PC-9 (cell line): ENCODE results near the gene SEC22A. TPM values are rescaled to one million over a fixed set of nuclear protein-coding genes. Genes with fewer than 3 reads are reported as not detected.

Experiments
- BruUV-seq: library from RNA; stranded (reverse); fragments of 400-500 nt; replicated peaks from 2 replicates; lab custom pipeline; 2021; lab: Mats Ljungman, UMichigan
- CTCF ChIA-PET: fragments of 300-600 bp; sonication (Branson Sonifier 250); formaldehyde crosslinking; loops from one replicate; lab custom pipeline; 2022; ENCODE audit warnings: antibody characterized with exemption; lab: Charles Lee
- POLR2A ChIA-PET: fragments of 300-600 bp; sonication (Branson Sonifier 250); formaldehyde crosslinking; loops from one replicate; lab custom pipeline; 2022; ENCODE audit warnings: antibody characterized with exemption; ENCODE audit not compliant: unreplicated experiment; lab: Charles Lee
- DNase-seq, 2 experiments: peaks; one replicate each; pipeline versions ENCODE4 v3.0.0 to v3.0.0-alpha.2; 2015 to 2022; ENCODE audit warnings: mixed read lengths in 1 of 2
- H2AFZ ChIP-seq: fragments of 200-600 bp; sonication (generic); 2 replicates; pipeline ENCODE4 v1.8.1; 2017; ENCODE audit warnings: antibody characterized with exemption
- H3F3A ChIP-seq: fragments of 200-600 bp; sonication (generic); 2 replicates; pipeline ENCODE4 v1.8.1; 2017; ENCODE audit warnings: antibody characterized with exemption, mild to moderate bottlenecking, low read depth; ENCODE audit not compliant: insufficient read depth
- H3K27ac ChIP-seq: fragments of 200-600 bp; sonication (generic); 2 replicates; pipeline ENCODE4 v1.6.1; 2016; ENCODE audit warnings: mixed run types
- H3K27me3 ChIP-seq: fragments of 200-600 bp; sonication (generic); 2 replicates; pipeline ENCODE4 v1.6.1; 2016; ENCODE audit warnings: low read depth, mixed run types; ENCODE audit not compliant: insufficient read depth
- H3K36me3 ChIP-seq: fragments of 200-600 bp; sonication (generic); 2 replicates; pipeline ENCODE4 v1.6.1; 2016; ENCODE audit warnings: low read depth, mixed run types
- H3K4me1 ChIP-seq: fragments of 200-600 bp; sonication (generic); replicated peaks from 2 replicates; pipeline ENCODE4 v1.6.1; 2016; ENCODE audit warnings: mixed run types; ENCODE audit not compliant: insufficient read depth
- H3K4me2 ChIP-seq: fragments of 200-600 bp; sonication (generic); 2 replicates; pipeline ENCODE4 v1.6.1; 2017; ENCODE audit warnings: mixed run types
- H3K4me3 ChIP-seq: fragments of 200-600 bp; sonication (generic); 2 replicates; pipeline ENCODE4 v1.6.1; 2016; ENCODE audit warnings: mixed run types
- H3K79me2 ChIP-seq: fragments of 200-600 bp; sonication (generic); 2 replicates; pipeline ENCODE4 v1.6.1; 2017; ENCODE audit warnings: low read depth, mixed run types
- H3K9me2 ChIP-seq: fragments of 200-600 bp; sonication (generic); 2 replicates; pipeline ENCODE4 v1.8.1; 2017; ENCODE audit warnings: mild to moderate bottlenecking; ENCODE audit not compliant: insufficient read depth
- H3K9me3 ChIP-seq: fragments of 200-600 bp; sonication (generic); 2 replicates; pipeline ENCODE4 v1.8.1; 2016; ENCODE audit warnings: low read depth; ENCODE audit not compliant: insufficient read depth
- H4K20me1 ChIP-seq: fragments of 200-600 bp; sonication (generic); 2 replicates; pipeline ENCODE4 v1.8.1; 2017; ENCODE audit not compliant: insufficient read depth
- CTCF ChIP-seq: fragments of 200-600 bp; sonication (generic); conservative IDR thresholded peaks from 2 replicates; pipeline ENCODE4 v1.6.1; 2017; ENCODE audit warnings: mixed run types, antibody characterized with exemption, mild to moderate bottlenecking, moderate library complexity
- EZH2 ChIP-seq: fragments of 200-600 bp; sonication (generic); IDR thresholded peaks from 2 replicates; pipeline ENCODE4 v1.8.0; 2017; ENCODE audit warnings: antibody characterized with exemption, low read depth
- intact Hi-C: fragments of 100-400 bp; cut with micrococcal nuclease; formaldehyde crosslinking; loops from one replicate; pipeline ENCODE4 v1.10.0; 2022; ENCODE audit not compliant: unreplicated experiment
- total RNA-seq: library from RNA; stranded (reverse); gene quantifications from 2 replicates; pipeline ENCODE4 v1.2.3, GENCODE V29; 2021

Gene SEC22A
- total RNA-seq, 1 experiment from 2014 or later = 20.2 TPM

DNA sequence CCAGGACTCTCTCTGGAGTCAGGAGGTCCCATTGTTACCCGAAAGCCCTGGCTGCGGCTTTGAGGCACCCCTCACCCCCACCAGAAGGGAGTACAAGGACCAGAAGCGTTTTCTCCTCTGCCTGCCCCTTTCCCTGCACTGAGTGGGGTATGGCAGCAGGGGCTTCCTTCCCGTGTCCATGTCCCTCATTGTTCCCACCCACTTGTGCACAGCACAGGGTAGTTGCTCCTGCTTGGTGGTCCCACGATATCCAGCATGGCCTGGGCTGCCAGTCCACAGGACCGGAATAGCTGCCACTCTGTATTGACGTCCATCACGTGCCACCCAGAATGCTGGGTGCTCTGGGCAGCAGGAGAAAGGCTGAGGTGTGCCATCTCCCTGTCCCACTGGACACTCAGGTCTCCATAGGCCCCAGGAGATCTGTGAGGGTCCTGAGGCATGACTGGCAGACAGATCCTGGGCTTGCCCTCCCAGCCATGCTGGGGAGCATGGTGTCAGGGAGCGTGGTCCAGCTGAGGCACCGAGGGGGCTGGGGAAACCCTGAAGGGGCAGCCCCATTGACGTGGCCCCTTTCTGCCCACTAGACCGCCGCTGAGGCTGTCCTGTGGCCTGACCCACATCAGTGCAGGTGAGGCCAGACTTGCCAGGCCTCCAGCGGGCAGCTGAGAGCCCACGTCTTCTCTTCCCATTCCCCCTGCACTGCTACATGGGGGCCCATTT, 45.3 kb upstream of the SEC22A start:
- CTCF ChIA-PET = no interaction called here
- intact Hi-C loops = no loop called here
- no peak overlapping the region for H3K27ac ChIP-seq

DNA sequence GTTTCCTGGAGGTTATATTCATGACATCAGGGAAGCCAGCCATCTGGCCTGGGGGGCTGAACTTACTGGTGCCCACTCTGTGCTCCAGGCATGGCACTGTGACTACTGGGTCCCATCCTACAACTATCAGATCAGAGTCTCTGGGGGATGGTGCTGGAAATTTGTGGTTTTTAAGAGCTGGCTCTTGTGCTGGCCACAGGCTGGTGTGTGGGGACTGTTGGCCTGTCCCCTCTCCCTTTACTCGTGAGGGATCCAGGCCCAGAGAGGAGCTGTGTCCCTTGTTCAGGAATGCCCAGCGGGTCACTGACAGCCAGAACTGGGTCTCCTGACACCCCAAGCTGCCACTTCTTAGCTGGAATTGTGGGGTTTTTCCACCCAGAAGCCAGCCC, 44.5 kb upstream of the SEC22A start:
- DNase-seq = no peak
- no peak overlapping the region for H3K4me3 ChIP-seq
- H3F3A ChIP-seq = no peaks in the 10 kb centered on the region
- POLR2A ChIA-PET = no interaction called here
- CTCF ChIA-PET = no interaction called here
- H3K27me3 ChIP-seq = no peaks in the 10 kb centered on the region
- intact Hi-C loops = no loop called here
- H3K9me3 ChIP-seq = no peaks in the 10 kb centered on the region
- H3K9me2 ChIP-seq = no peaks in the 10 kb centered on the region
- H3K4me1 ChIP-seq = no peaks in the 10 kb centered on the region
- H2AFZ ChIP-seq = no peak overlapping the region
- no TSS peak for BruUV-seq
- no peaks in the 10 kb centered on the region for H3K79me2 ChIP-seq
- H3K36me3 ChIP-seq = no peaks in the 10 kb centered on the region
- H3K27ac ChIP-seq = no peak overlapping the region
- H4K20me1 ChIP-seq = no peaks in the 10 kb centered on the region
- no peak for TF ChIP-seq EZH2
- no peak for TF ChIP-seq CTCF
- H3K4me2 ChIP-seq = no peak overlapping the region

More for the DNA sequence above, 45.3 kb upstream of the SEC22A start:
- TF ChIP-seq CTCF (no peak), EZH2 (no peak)
- Histone ChIP-seq H3K4me1 (no peaks in the 10 kb centered on the region), H4K20me1 (no peaks in the 10 kb centered on the region), H3K4me3 (no peak overlapping the region), H3K4me2 (no peak overlapping the region), H3K9me2 (no peaks in the 10 kb centered on the region), H3K27me3 (no peaks in the 10 kb centered on the region), H3F3A (no peaks in the 10 kb centered on the region), H2AFZ (no peak overlapping the region), H3K79me2 (no peaks in the 10 kb centered on the region), H3K36me3 (no peaks in the 10 kb centered on the region), H3K9me3 (no peaks in the 10 kb centered on the region)
- POLR2A ChIA-PET = no interaction called here
- DNase-seq = no peak
- no TSS peak for BruUV-seq

DNA sequence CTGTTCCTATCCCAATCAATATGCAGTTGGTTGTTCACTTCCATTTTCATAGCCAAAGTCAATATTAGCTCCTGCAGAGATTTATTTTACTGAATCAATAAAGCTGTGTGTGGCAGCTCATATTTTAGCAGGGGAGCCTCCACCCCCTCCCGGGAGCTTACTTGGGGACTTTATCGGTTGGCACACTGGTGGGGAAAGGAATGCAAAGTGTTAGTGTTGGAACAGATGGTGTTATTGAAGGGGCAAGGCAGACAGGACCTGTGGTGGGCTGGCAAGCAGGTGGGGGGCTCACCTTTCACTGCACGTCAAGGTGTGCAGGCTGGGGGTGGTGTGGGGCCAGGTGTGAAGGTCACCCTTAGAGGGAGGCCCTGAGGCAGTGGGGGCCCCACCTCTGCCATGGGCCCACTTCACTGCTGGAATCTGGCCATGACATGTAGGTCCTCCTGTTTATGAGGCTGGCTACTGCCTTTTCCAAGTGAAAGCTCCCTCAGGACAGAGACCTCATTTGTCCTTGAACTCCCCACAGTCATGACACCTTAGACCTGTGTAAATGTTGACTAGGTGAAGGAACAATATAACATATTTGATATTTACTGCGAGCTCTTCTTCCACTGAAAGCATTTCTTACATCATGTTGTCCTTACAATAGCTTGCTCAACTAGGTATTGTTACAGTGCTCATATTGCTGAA, 44.0 kb upstream of the SEC22A start:
- intact Hi-C loops = no loop called here
- no TSS peak for BruUV-seq

More for the DNA sequence above, 44.0 kb upstream of the SEC22A start:
- no peak overlapping the region for H3K27ac ChIP-seq
- H3K4me2 ChIP-seq = no peak overlapping the region
- no peaks in the 10 kb centered on the region for H3K9me2 ChIP-seq
- H3K4me3 ChIP-seq = no peak overlapping the region
- no peaks in the 10 kb centered on the region for H4K20me1 ChIP-seq
- H2AFZ ChIP-seq = no peak overlapping the region
- H3K36me3 ChIP-seq = no peaks in the 10 kb centered on the region
- H3K9me3 ChIP-seq = no peaks in the 10 kb centered on the region
- H3K4me1 ChIP-seq = no peaks in the 10 kb centered on the region
- TF ChIP-seq EZH2 = no peak
- TF ChIP-seq CTCF = no peak
- DNase-seq = no peak
- H3K79me2 ChIP-seq = no peaks in the 10 kb centered on the region
- CTCF ChIA-PET = no interaction called here
- H3K27me3 ChIP-seq = no peaks in the 10 kb centered on the region
- H3F3A ChIP-seq = no peaks in the 10 kb centered on the region
- POLR2A ChIA-PET = no interaction called here
